ENCODE measurements around the gene RBM25.

The RBM25 gene

DNA sequence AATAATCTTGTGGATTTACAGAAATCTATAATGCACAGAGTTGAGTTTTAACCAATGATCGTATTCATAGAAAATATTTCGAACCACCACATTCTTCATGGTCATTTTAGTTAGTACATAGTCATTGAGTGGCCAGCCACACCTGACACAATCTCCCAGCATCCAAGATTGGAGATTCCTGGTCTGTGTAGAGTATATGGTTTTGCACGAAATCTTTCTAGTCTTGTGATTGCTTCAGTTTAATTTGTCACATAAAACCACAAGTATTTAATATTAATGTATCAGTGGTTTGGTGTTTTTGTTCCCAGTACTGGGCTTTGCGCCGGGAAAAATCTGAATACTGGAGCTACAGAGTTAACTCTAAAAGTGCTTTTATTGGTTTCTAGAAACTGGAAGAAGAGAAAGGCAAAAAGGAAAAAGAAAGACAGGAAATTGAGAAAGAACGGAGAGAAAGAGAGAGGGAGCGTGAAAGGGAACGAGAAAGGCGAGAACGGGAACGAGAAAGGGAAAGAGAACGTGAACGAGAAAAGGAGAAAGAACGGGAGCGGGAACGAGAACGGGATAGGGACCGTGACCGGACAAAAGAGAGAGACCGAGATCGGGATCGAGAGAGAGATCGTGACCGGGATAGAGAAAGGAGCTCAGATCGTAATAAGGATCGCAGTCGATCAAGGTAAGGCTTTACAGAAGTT, 44.6 kb downstream of the RBM25 start:
- no peak for DNase-seq (ENCODE audit: low read depth)

DNA sequence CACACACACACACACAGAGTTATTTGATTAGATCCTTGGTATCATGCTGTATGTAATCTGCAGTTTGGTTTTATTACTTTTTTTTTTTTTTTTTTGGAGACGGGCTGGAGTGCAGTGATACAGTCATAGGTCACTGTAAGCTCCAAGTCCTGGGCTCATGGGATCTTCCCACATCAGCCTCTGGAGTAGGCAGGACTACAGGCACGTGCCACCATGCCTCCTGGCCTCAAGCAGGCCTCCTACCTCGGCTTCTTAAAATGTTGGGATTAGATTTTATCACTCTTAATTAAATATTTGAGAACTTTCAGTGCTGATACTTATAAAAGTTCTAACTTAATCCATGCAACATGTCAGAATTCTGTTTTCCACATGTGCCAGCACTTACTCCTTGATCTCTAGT, 46.7 kb downstream of the RBM25 start:
- DNase-seq (ENCODE audit: low read depth), result no peak

DNA sequence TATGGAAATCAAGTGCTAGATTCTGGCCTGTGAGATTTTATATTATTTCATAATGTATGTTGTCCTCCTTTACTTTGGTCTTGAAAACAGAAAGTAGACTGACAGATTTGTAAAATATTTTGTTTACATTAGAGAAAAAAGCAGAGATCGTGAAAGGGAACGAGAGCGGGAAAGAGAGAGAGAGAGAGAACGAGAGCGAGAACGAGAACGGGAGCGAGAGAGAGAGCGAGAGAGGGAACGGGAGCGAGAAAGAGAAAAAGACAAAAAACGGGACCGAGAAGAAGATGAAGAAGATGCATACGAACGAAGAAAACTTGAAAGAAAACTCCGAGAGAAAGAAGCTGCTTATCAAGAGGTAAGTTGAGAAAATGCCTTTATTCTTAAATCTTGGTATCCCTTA, 47.4 kb downstream of the RBM25 start:
- DNase-seq (ENCODE audit: low read depth), result no peak

DNA sequence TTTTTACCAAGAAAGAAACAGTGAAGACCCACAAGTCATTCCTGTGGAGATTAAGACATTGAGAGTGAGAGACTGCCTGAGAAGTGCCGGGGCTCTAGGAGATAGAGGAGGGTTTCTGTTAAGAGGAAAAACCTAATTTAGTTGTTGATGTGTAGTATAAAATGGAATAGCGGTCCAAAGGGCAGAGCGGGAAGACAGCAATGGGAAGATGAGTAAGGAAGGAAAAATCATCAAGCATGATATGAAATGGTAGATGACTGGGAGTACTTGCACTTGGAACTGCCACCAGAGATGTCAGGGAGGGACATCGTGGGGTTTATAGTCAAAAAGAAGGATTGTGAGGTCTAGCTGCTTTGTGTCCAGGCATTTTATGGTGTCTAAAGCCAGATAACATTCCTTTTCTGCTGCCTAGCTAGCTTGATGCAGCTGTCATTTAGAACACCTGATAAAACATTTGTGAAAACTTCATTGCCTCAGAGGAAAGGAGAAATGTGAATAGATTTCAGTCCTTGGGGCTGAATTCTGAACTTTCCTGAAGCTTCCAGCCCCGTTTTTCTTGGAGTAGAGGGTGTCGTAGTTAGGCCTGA, 57.8 kb downstream of the RBM25 start:
- no peak for DNase-seq (ENCODE audit: low read depth)

DNA sequence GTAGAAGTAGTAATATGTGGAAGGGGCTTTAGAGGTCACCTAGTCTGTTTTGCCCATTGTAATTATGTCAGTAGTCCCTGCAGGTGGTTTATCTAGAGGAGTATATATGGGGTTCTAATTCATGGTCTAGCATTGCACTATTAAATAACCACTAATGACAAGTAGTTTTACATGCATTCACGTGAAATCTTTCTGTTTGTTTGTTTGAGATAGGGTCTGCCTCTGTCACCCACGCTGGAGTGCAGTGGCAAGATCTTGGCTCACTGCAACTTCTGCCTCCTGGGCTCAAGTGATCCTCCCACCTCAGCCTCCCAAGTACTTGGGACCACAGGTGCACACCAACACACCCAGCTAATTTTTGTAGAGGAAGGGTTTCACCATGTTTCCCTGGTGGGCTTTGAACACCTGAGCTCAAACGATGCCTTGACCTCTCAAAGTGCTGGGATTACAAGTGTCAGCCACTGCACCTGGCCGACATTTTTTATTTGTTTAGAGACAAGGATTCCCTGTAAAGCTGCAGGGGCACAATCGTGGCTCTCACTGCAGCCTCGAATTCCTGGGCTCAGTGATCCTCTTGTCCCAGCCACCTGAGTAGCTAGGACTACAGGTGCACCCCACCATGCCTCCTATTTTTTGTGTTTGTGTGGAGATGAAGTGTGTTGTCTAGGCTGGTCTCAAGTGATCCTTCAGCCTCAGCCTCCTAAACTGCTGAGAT, 66.0 kb downstream of the RBM25 start:
- no peak for DNase-seq (ENCODE audit: low read depth)

DNA sequence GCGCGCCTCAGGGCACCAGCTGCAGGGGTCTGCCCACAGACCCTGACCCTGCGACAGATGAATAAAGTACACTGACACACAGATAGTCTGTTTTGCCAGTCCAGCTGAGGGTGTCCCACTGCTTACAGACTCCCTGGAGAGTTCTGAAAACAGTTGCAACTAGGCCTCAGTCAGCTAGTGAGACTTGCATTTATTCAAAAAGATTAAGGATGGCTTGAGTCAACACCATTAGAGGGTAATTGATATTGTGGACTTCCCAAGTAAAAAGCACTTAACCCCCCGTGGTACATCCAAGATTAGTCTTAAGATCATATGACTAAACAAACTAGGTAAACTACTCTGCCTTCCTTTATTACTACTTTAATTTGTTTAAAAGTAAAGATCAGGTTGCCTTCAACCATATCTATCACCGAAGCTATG, 66.8 kb downstream of the RBM25 start:
- DNase-seq (ENCODE audit: low read depth), result no peak

DNA sequence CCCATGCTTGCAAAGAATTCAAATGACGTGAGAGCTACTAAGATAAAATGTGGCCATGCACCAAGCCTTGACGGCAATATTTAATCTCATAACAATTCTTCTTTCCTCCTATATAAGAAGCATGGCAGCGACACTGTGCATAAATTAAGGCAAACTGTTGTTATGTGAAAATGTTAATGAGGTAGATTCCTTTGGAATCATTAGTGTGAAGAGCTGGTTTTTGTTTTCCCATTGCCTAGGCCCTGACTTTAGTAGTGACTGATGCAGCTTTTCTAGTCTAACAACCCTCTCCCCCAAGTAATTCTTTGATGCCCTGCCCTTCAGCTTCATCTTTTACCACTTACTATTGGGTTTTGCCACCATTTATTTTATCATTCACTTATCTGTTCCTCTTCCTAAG, 67.4 kb downstream of the RBM25 start:
- DNase-seq (ENCODE audit: low read depth), result no peak

DNA sequence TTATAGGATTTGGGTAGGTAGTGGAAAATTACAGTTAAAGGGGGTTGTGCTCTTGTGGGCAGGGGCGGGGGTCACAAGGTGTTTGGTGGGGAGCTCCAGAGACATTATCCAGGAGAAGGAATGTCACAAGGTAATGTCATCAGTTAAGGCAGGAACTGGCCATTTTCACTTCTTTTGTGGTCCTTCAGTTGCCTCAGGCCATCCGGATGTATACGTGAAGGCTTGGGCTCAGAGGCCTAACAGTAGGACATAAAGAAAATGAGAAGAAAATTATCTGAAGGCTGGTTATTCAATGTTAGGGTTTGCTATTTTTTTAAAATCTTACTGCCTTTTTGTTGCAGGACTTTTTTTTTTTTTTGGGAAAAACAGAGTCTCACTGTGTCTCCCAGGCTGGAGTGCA, 75.5 kb downstream of the RBM25 start:
- DNase-seq (ENCODE audit: low read depth), result no peak

DNA sequence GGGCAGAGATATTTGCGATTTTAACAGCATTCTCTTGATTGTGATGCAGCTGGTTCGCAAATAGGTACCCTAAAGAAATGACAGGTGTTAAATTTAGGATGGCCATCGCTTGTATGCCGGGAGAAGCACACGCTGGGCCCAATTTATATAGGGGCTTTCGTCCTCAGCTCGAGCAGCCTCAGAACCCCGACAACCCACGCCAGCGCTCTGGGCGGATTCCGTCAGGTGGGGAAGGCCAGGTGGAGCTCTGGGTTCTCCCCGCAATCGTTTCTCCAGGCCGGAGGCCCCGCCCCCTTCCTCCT, 77.7 kb downstream of the RBM25 start:
- DNase-seq (ENCODE audit: low read depth), result no peak

DNA sequence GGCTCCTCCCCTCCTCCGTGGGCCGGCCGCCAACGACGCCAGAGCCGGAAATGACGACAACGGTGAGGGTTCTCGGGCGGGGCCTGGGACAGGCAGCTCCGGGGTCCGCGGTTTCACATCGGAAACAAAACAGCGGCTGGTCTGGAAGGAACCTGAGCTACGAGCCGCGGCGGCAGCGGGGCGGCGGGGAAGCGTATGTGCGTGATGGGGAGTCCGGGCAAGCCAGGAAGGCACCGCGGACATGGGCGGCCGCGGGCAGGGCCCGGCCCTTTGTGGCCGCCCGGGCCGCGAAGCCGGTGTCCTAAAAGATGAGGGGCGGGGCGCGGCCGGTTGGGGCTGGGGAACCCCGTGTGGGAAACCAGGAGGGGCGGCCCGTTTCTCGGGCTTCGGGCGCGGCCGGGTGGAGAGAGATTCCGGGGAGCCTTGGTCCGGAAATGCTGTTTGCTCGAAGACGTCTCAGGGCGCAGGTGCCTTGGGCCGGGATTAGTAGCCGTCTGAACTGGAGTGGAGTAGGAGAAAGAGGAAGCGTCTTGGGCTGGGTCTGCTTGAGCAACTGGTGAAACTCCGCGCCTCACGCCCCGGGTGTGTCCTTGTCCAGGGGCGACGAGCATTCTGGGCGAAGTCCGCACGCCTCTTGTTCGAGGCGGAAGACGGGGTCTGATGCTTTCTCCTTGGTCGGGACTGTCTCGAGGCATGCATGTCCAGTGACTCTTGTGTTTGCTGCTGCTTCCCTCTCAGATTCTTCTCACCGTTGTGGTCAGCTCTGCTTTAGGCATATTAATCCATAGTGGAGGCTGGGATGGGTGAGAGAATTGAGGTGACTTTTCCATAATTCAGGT, 78.3 kb downstream of the RBM25 start, which contains the start of gene PSEN1:
Gene PSEN1 (plus strand): TSS at position 121 of the 839 bp plus-strand sequence. CDS start 11,513 bp downstream, outside the sequence.
- peak; percentile 99 for DNase-seq (ENCODE audit: low read depth)

DNA sequence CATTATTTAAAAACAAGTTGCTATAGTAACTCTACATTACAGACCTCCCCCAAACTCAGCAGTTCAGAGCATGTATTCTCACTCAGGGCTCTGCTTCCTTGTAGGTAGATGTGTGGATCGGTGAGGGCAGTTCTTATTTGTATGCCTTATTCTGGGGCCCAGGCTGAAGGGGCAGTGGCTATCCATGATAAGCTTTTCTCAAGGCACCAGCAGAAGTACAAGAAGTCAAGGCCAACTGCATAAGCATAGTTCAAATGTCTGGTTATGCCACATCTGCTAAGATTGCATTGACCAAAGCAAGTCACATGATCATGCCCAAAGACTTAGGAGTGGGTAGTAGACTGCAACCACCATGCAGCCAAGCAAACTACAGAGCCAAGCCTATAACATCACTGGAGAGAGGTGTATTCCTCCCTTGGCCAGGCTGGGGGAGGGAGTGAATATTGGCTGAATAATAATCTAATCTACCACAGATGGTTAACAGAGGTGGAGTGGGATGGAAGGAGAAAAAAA, 82.5 kb downstream of the RBM25 start:
- DNase-seq (ENCODE audit: low read depth), result no peak

DNA sequence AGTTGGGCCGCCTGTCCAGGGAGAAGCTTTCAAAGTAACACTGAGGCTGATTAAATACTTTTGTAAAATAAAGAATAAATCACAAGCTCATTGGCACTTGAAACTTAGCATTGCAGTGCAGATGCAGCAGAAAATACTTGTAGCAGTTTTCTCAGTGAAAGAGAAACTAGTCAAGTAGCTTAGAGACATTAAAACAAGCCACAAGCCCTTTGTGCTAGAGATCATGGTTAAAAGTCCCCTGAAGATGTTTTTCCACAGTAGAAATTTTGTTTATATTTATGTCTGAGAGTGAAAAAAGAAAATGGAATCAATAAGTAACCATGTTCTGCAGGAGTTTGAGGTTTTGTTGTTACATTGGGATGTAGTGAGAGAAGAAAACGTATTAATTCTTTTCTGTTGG, 83.9 kb downstream of the RBM25 start:
- DNase-seq (ENCODE audit: low read depth), result no peak

DNA sequence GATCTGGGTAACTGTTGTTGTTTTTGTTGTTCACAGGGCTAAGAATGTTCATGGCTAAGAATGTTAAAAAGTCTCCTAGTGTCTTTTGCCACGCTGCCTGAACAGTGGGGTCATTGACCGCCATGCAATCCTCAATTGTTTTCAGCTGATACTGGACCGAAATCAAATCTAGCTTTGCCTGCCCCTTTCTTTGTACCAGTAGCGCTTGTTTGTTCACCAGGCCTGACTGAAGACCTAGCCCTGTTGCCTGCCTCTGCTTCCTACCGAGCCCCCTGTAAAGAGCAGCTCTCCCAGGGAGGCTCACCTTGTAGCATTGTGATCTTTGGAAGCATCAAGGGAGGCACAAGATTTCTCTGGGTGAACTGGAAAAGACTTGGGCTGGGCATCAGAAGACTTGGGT, 84.7 kb downstream of the RBM25 start:
- DNase-seq (ENCODE audit: low read depth), result no peak

DNA sequence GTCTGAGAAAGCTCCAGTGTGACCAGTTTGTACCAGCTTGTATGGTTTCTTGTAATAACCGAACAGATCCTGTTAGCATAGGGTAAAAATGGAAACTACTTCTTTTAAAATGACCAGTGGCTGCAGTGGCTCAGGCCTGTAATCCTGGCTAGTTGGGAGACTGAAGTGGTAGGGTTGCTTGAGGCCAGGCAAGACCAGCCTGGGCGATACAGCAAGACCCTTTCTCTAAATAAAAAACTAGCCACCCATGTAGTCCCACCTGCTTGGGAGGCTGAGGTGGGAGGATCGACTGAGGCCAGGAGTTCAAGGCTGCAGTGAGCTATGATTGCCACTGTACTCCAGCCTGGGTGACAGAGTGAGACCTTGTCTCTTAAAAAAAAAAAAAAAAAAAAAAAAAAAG, 85.3 kb downstream of the RBM25 start:
- no peak for DNase-seq (ENCODE audit: low read depth)

DNA sequence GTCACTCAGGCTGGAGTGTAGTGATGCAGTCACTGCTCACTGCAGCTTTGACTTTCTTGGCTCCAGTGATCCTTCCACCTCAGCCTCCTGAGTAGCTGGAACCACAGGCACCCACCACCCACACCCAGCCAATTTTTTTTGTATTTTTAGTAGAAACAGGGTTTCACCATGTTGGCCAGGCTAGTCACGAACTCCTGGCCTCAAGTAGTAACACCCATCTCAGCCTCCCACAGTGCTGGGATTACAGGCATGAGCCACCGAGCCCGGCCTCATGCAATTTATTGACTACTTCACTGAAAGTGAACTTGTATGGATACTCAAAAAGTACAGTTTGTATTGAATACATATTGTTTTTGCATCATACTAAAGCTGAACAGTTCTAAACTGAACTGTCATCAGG, 87.0 kb downstream of the RBM25 start:
- no peak for DNase-seq (ENCODE audit: low read depth)

DNA sequence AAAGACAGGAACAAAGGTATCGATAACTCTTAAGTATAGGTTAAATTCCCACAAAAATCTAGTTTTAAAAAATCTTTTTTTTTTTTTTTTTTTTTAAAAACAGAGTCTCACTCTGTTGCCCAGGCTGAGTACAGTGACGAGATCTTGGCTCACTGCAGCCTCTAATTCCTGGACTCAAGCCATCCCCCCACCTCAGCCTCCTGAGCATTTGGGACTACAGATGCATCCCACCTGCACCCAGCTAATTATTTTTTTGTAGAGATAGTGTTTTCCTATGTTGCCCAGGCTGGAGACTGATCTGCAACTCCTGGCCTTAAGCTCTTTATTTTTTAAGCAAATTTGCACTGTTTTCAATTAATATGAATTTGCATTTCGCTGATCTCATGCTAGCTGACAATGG, 87.8 kb downstream of the RBM25 start:
- DNase-seq (ENCODE audit: low read depth), result no peak

DNA sequence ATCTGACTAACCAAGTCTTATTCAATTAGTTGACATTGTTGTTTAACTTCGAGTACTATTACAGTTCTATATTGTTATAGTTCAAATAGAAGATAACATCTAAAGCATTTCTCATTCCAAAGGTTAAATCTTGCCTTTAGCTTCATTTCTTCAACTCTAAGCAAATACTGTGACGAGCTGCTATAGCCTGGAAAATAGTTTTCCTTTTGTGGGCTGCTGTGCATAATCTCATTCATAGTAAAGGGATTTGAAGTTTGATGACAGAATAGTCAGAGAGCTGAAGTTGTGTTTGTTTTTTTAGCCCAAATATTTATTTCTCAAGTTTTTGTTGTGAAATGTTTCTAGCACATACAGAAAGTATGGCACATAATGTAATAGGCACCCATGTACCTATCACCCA, 91.4 kb downstream of the RBM25 start:
- no peak for DNase-seq (ENCODE audit: low read depth)

DNA sequence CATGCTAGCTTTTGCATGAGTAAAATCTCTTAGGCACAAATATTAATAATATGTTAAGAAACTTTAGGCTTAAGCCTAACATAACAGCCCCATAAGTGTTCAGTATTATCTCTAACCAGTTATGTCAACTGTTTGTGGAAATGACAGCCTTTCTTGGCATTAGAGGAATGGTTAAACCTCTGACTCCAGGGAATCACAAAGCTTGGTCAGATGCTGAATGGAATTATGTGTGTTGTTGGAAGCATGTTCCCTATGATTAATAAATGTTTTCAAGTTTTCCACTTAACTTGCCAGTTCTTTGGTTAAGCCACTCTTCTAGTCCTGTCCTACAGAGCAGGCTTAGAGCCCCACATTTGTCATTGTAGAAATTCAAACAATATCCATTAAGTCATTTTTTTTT, 94.9 kb downstream of the RBM25 start:
- DNase-seq (ENCODE audit: low read depth), result no peak

DNA sequence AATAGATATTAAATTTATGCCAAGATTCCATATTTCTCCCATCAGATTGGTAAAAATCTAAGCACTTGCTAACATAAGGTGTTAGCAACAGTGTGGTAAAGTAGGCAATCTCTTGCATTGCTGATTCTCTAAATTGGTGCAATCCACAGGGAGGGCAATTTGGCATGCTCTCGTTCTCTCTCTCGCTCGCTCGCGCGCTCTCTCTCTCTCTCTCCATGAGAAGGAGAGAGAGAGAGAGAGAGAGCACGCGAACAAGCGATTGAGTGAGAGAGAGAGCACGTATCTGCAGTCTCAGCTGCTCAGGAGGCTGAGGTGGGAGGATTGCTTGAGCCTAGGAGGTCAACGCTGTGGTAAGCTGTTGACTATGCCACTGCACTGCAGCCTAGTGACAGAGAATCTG, 103.9 kb downstream of the RBM25 start:
- DNase-seq (ENCODE audit: low read depth), result no peak

DNA sequence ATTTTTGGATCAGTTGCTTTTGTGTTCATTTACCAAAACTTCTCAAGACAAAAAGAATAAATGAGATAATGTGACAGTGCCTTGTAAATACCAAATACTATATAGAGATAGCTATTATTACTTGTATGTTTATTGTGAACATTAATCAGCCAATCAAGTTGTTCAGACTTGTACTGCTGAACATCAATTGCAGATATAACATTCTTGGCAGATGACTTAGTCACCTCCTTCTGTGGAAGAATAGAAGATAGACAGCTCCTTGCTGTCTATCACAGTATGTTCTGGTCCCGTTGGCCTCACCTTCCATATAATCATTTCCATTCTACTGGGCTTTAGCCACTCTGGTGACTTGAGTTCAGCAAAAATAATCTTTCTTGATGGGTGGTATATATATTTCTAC, 108.1 kb downstream of the RBM25 start:
- DNase-seq (ENCODE audit: low read depth), result no peak

DNA sequence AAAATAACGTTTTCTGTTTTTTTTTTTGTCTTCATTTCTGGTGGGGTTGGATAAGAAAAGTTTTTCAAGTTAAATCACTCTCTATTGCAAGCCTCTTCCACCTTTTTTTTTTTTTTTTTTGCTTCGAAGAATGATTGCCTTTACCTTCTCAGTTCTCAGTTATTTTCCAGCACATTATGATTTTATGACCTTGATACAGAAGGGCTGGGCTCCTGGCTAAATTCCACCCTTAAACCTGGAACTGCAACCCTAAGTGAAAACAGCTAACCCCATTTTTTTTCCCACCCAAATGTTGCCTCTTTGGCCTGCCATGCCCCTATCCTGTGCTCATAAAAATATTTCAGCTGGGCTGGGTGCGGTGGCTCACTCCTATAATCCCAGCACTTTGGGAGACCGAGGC, 109.4 kb downstream of the RBM25 start:
- DNase-seq (ENCODE audit: low read depth), result no peak

DNA sequence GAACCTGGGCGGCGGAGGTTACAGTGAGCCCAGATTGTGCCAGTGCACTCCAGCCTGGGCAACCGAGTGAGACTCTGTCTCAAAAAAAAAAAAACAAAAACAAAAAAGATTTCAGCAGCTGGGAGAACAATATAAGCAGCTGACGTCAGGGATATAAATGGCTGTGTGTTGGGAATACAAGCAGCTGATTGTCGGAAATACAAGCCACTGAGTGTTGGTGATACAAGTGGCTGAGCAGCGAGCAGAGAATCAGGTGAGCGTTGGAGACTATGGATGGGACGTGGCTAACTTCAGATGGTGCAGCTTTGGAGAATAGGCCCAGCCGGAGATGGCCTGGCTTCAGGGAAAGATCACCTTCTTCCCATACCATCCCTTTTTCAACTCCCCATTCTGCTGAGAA, 109.9 kb downstream of the RBM25 start:
- DNase-seq (ENCODE audit: low read depth), result no peak

DNA sequence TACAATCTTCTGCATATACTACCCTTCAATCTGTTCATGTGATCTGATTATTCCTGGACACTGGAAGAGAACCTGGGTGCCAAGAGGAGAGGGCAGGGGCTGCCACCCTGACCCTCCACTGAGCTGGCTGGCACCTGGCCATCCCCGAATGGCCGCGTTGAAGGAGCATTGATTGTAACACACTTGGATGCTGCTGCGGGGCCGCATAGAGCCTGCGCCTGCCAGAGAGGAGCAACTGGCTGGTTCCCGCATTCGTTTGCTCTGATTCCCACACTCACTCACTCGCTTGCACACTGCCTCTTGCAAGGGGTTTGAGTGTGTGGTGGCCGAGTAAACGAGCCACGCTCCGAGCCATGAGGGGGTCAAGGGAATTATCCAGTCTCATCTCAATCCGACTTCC, 110.4 kb downstream of the RBM25 start:
- no peak for DNase-seq (ENCODE audit: low read depth)

Data from activated gamma-delta T cell treated with anti-CD3 and anti-CD28 coated beads, Interleukin-2, amount 50 U/mL, for 16 hours (primary cell).